NCI-H2227 (cell line): ENCODE results near the gene DEPP1.

Source experiments
- DNase-seq: peaks from one replicate; lab custom pipeline; 2025; ENCODE audit not compliant: unreplicated experiment; lab: John Stamatoyannopoulos, UW

Gene DEPP1

GRCh38 chr10:44934416-44935200 is 44.0 kb downstream of the DEPP1 start:
- DNase-seq, result no peak

GRCh38 chr10:44933451-44934321 is 44.9 kb downstream of the DEPP1 start:
- no peak for DNase-seq

DNA sequence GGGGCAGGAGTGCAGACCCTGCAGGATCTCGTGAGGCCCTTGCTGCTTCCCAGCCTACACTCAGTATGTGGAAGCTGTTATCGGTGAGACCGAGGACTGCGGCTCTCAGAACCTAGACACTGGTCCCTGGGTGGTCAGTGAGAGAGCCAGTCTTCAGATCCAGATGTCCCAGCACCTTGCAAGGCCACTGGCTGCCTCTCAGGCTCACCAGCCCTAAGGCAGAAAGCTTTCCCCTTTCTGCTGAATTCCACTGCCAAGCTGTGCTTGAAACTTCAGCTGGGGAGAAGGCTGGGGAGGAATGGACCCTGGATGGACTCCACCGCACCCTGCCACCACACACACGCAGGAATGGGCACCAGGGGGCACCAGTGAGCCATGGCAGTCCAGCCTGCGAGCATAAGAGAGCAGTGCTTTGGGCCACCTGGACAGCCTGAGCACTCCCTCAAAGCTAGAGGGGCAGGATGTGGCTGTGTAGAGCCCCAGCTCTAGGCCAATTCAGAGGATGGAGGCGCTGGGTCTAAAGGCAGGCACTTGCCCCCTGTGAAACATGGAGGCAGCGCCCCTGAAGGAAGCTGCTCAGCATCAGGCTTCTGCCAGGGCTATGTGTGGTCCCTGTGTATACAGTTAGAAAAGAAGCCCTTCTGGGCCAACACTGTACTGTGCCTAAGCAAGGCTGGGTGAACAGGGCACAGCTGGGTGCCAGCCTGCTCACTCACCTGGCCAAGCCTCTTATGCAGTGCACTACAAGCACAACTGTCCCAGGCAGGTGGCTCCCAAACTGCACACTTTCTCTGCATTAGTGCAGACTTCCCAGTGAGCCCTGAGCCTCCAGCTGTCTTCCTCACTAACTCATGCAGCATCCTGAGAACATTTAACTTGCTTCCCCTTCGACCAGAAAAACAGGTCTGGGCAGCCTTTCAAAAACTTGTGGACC is 45.8 kb downstream of the DEPP1 start:
- peak; percentile 4 for DNase-seq

GRCh38 chr10:44931621-44932516 is 46.7 kb downstream of the DEPP1 start:
- DNase-seq, result no peak

GRCh38 chr10:44930904-44931620 is 47.5 kb downstream of the DEPP1 start:
- DNase-seq, result no peak

GRCh38 chr10:44929356-44930255 is 49.0 kb downstream of the DEPP1 start:
- no peak for DNase-seq

- no peak for DNase-seq
Observed at GRCh38 chr10:44928462-44928861, 50.1 kb downstream of the DEPP1 start.

DNA sequence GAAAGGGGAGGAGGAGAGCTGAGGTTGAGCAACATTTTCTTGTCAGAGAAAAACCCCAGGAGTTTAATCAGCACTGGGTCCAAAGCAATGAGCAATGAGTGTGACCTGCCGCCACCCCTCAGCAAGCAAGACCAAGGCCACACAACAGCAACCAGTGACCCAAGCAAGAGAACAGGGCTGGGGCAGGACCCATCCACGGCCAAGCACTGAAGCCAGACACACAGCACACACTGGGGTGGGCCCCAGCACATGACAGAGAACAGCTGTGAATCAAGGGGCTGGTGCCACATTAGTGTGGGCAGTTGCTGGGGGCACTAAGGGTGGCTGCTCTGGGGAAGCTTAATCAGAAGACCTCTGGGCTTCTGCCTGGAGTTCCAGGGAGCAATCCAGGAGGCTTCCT is 51.3 kb downstream of the DEPP1 start:
- no peak for DNase-seq

DNA sequence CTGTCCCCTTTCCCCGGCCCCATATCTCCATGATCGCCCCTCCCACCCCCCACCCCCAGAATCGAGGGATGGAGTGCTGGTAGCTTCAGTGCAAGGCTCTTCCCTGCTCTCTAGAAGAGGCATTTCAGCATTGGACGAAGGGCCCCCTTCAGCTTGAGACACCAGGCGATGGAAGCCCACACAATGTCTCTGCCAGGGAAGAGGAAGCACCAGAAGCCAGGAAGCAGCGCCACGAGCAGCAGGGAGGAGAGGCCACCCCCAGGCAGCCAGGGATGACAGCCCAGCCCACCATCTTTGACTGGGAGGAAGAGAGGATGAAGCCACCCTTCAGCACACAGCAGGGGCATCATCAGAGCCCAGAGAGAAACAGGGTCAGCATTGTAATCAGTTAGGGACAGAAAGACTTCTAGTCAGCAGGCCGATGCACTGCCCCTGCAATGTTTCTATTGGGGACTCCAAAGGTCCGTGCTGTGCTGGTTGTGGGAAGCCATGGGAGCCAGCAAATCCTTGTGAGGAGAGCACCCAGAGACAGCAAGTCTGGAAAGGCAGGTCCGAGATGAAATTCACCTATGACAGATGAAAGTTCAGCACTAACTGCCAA is 51.8 kb downstream of the DEPP1 start:
- no peak for DNase-seq
